HG03025 (cell line): ENCODE measurements around the gene STK32B.

ENCODE experiments used
- ATAC-seq: cut with Tn5 transposase; IDR thresholded peaks from one replicate; pipeline ENCODE4 v1.9.1; 2021; ENCODE audit warnings: mild to moderate bottlenecking, moderate library complexity; ENCODE audit not compliant: unreplicated experiment, low FRiP score

The STK32B gene

GRCh38 chr4:5479518-5480060 lies 428.3 kb downstream of the STK32B start:
- ATAC-seq, result no peak

- no peak for ATAC-seq
Measured at GRCh38 chr4:5488413-5488812, 437.1 kb downstream of the STK32B start.

- ATAC-seq, result no peak
Measured at GRCh38 chr4:5489260-5489659, 438.0 kb downstream of the STK32B start.

- ATAC-seq, result no peak
Measured at GRCh38 chr4:5497489-5497888, 446.2 kb downstream of the STK32B start.

GRCh38 chr4:5500165-5500564 lies 448.9 kb downstream of the STK32B start:
- no peak for ATAC-seq

GRCh38 chr4:5503336-5503936 lies 452.2 kb downstream of the STK32B start:
- no peak for ATAC-seq

GRCh38 chr4:5504486-5504885 lies 453.2 kb downstream of the STK32B start:
- ATAC-seq, result no peak

GRCh38 chr4:5510504-5510903 lies 459.2 kb downstream of the STK32B start:
- no peak for ATAC-seq

GRCh38 chr4:5511791-5512190 lies 460.5 kb downstream of the STK32B start:
- no peak for ATAC-seq

GRCh38 chr4:5515646-5516045 lies 464.4 kb downstream of the STK32B start:
- ATAC-seq, result no peak

- no peak for ATAC-seq
Measured at GRCh38 chr4:5517372-5517771, 466.1 kb downstream of the STK32B start.

GRCh38 chr4:5524446-5525299 lies 473.4 kb downstream of the STK32B start:
- ATAC-seq, result no peak

GRCh38 chr4:5526080-5526846 lies 475.0 kb downstream of the STK32B start:
- no peak for ATAC-seq

GRCh38 chr4:5527211-5527610 lies 475.9 kb downstream of the STK32B start:
- ATAC-seq, result no peak

GRCh38 chr4:5528031-5528436 lies 476.8 kb downstream of the STK32B start:
- no peak for ATAC-seq

- ATAC-seq, result no peak
Measured at GRCh38 chr4:5532100-5532499, 480.8 kb downstream of the STK32B start.

- no peak for ATAC-seq
Measured at GRCh38 chr4:5539584-5539983, 488.3 kb downstream of the STK32B start.

GRCh38 chr4:5541169-5541568 lies 489.9 kb downstream of the STK32B start:
- no peak for ATAC-seq

GRCh38 chr4:5543681-5544080 lies 492.4 kb downstream of the STK32B start:
- ATAC-seq, result no peak

- no peak for ATAC-seq
Measured at GRCh38 chr4:5544762-5545161, 493.5 kb downstream of the STK32B start.

GRCh38 chr4:5545271-5545670 lies 494.0 kb downstream of the STK32B start:
- no peak for ATAC-seq
